Fibroblast of lung (primary cell): ENCODE results near the gene PPFIA2. TPM values are rescaled to one million over a fixed set of nuclear protein-coding genes. Genes with fewer than 3 reads are reported as not detected.
"Not testable (repeated sequence)": the region's sequence is repeated elsewhere in the genome, so short reads cannot be mapped to it uniquely, and the experiment has no call there.

ENCODE experiments used
- DNase-seq, 2 donors: peaks; one replicate each; pipeline versions ENCODE4 v3.0.0 to v3.0.0-alpha.2; 2010; ENCODE audit warnings: low read depth in 2 of 2
- H2AFZ ChIP-seq: 2 replicates; pipeline ENCODE4 v1.5.1; 2012; ENCODE audit warnings: low read length, control low read depth, inconsistent platforms
- H3K27ac ChIP-seq: 2 replicates; pipeline ENCODE4 v1.5.1; 2011; ENCODE audit warnings: low read length, control low read depth; ENCODE audit not compliant: insufficient read depth
- H3K27me3 ChIP-seq: 2 replicates; pipeline ENCODE4 v1.5.1; 2011; ENCODE audit warnings: mild to moderate bottlenecking, low read length; ENCODE audit not compliant: control insufficient read depth, insufficient read depth
- H3K36me3 ChIP-seq: 2 replicates; pipeline ENCODE4 v1.5.1; 2011; ENCODE audit warnings: low read length; ENCODE audit not compliant: control insufficient read depth, insufficient read depth
- H3K4me1 ChIP-seq: 2 replicates; pipeline ENCODE4 v1.5.1; 2011; ENCODE audit warnings: low read length; ENCODE audit not compliant: control insufficient read depth, insufficient read depth; ENCODE audit errors: extremely low read depth
- H3K4me2 ChIP-seq: 2 replicates; pipeline ENCODE4 v1.5.1; 2011; ENCODE audit warnings: low read length, control low read depth; ENCODE audit not compliant: insufficient read depth; ENCODE audit errors: extremely low read depth
- H3K4me3 ChIP-seq, 4 experiments: fragments of 200-600 bp in 1 of 4; sonication (generic) in 1 of 4; replicated peaks in 1 of 4; 2 replicates each; pipeline ENCODE4 v1.5.1; 2011 to 2016; ENCODE audit warnings: low read length in 4 of 4, low read depth in 3 of 4, mild to moderate bottlenecking in 3 of 4, control low read depth in 2 of 4, inconsistent platforms in 1 of 4, mixed read lengths in 1 of 4; ENCODE audit not compliant: insufficient read depth in 1 of 4; ENCODE audit errors: control extremely low read depth in 1 of 4
- H3K79me2 ChIP-seq: 2 replicates; pipeline ENCODE4 v1.5.1; 2012; ENCODE audit warnings: mild to moderate bottlenecking, low read length, inconsistent platforms; ENCODE audit not compliant: control insufficient read depth, insufficient read depth
- H3K9ac ChIP-seq: 2 replicates; pipeline ENCODE4 v1.5.1; 2011; ENCODE audit warnings: mild to moderate bottlenecking, low read length, control low read depth; ENCODE audit not compliant: insufficient read depth
- H3K9me3 ChIP-seq: 2 replicates; pipeline ENCODE4 v1.5.1; 2012; ENCODE audit warnings: low read depth, low read length; ENCODE audit not compliant: control insufficient read depth, insufficient read depth
- H4K20me1 ChIP-seq: 2 replicates; pipeline ENCODE4 v1.5.1; 2011; ENCODE audit warnings: low read length; ENCODE audit not compliant: control insufficient read depth, insufficient read depth; ENCODE audit errors: extremely low read depth
- EZH2 ChIP-seq: IDR thresholded peaks from 2 replicates; pipeline ENCODE4 v1.5.1; 2012; ENCODE audit warnings: low read length, control low read depth, mild to moderate bottlenecking; ENCODE audit errors: missing control alignments
- polyA plus RNA-seq, 2 donors: library from polyadenylated mRNA; depleted of rRNA in 1 of 2; stranded (reverse) in 1 of 2; unstranded in 1 of 2; fragments of >200 nt; gene quantifications; 2 replicates each; pipeline ENCODE4 v1.2.1, GENCODE V29; 2011 to 2012; ENCODE audit warnings: missing spikeins in 1 of 2
- total RNA-seq: library from RNA; depleted of rRNA; stranded (reverse); fragments of >200 nt; gene quantifications from 2 replicates; pipeline ENCODE4 v1.2.1, GENCODE V29; 2014
- TF ChIP-seq, protein P1 (sequence below), 2 donors: IDR thresholded peaks in 1 of 2; conservative IDR thresholded peaks in 1 of 2; 1 replicate in 1 of 2; 2 replicates in 1 of 2; pipeline ENCODE4 v1.5.1; 2011 to 2012; ENCODE audit warnings: low read length in 2 of 2, control low read depth in 1 of 2, inconsistent platforms in 1 of 2, low read depth in 1 of 2, mild to moderate bottlenecking in 1 of 2

The PPFIA2 gene
- total and polyA plus RNA-seq, 2 donors (not counting 1 experiment from before 2014, with no cell fraction given), result 0.54 to 2.1 TPM

DNA sequence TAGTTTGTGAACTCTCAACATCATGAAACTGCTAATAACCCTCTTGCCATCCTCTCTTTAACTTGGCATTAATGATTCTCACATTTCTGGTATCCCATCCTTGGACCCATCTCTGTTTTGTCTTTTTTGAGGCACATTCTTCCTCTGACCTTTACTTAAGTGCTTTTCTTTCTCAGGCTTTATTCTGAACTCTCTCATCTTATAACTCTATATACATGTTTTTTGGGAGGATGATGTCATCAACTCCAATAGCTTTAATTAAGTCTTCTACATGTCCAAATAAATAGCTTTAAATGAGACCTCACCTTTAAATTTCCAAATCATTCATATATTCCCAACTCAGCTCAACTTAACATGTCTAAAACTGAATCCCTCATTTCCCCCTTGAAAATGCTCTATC is 88.4 kb downstream of the PPFIA2 start:
- no peak for DNase-seq
- TF ChIP-seq, protein P1, sequence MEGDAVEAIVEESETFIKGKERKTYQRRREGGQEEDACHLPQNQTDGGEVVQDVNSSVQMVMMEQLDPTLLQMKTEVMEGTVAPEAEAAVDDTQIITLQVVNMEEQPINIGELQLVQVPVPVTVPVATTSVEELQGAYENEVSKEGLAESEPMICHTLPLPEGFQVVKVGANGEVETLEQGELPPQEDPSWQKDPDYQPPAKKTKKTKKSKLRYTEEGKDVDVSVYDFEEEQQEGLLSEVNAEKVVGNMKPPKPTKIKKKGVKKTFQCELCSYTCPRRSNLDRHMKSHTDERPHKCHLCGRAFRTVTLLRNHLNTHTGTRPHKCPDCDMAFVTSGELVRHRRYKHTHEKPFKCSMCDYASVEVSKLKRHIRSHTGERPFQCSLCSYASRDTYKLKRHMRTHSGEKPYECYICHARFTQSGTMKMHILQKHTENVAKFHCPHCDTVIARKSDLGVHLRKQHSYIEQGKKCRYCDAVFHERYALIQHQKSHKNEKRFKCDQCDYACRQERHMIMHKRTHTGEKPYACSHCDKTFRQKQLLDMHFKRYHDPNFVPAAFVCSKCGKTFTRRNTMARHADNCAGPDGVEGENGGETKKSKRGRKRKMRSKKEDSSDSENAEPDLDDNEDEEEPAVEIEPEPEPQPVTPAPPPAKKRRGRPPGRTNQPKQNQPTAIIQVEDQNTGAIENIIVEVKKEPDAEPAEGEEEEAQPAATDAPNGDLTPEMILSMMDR (conservative IDR thresholded peaks at IDR 0.05 in 1 of 2, IDR thresholded peaks at IDR 0.05 in 1 of 2; ENCODE audit: low read depth in 1 of 2, low read length in 2 of 2), result no peak
- no peak for TF ChIP-seq EZH2

DNA sequence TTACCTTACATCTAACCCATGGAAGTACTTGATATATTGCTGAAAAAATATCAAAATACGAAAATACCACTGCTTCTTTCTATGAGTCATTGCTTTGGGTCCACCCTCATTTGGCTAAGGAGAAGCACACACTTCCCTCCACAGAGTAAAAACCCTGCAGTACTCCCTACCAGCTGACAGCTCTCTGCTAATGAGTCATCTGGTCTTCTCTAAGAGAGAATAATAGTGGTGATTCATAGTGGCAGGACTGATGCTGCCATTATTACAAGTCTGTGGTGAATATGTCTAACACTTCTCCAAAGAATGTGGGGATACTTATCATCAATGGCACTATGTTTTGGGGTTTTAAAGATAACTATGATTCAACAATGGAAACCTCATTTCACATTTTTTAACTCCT is 90.7 kb downstream of the PPFIA2 start:
- Histone ChIP-seq H3K4me3 (no peak overlapping the region), H3K9me3 (no peaks in the 10 kb centered on the region), H3K4me2 (no peak overlapping the region), H3K79me2 (no peaks in the 10 kb centered on the region), H3K4me1 (no peaks in the 10 kb centered on the region), H4K20me1 (no peaks in the 10 kb centered on the region), H2AFZ (no peak overlapping the region), H3K9ac (no peak overlapping the region), H3K36me3 (no peaks in the 10 kb centered on the region), H3K27ac (no peak overlapping the region), H3K27me3 (no peaks in the 10 kb centered on the region)
- DNase-seq, result peak; percentile 80 to 100
- no peak for TF ChIP-seq EZH2
- TF ChIP-seq, protein P1 (conservative IDR thresholded peaks at IDR 0.05 in 1 of 2, IDR thresholded peaks at IDR 0.05 in 1 of 2; ENCODE audit: low read depth in 1 of 2, low read length in 2 of 2), result no peak

More for the DNA sequence above, 88.4 kb downstream of the PPFIA2 start:
- Histone ChIP-seq H3K4me1 (no peaks in the 10 kb centered on the region), H3K27ac (no peak overlapping the region), H3K36me3 (no peaks in the 10 kb centered on the region), H2AFZ (no peak overlapping the region), H3K9ac (no peak overlapping the region), H3K9me3 (no peaks in the 10 kb centered on the region), H3K79me2 (no peaks in the 10 kb centered on the region), H3K4me2 (no peak overlapping the region), H3K27me3 (no peaks in the 10 kb centered on the region), H4K20me1 (no peaks in the 10 kb centered on the region), H3K4me3 (no peak overlapping the region)

GRCh38 chr12:81659310-81659709 is 99.8 kb downstream of the PPFIA2 start:
- not testable (repeated sequence) for H3K4me1 ChIP-seq, H3K79me2 ChIP-seq, H3K9ac ChIP-seq, H2AFZ ChIP-seq, H3K36me3 ChIP-seq, DNase-seq, H4K20me1 ChIP-seq, H3K4me3 ChIP-seq, H3K27me3 ChIP-seq, H3K4me2 ChIP-seq, H3K27ac ChIP-seq, H3K9me3 ChIP-seq
